RWPE2 (cell line): ENCODE data around the gene CEACAM21.

ENCODE experiments used
- ATAC-seq: fragments of 200-7000 bp; cut with Tn5 transposase; 3 replicates; pipeline ENCODE4 v1.9.1; 2021; ENCODE audit warnings: low read depth
- DNase-seq: peaks from one replicate; pipeline ENCODE4 v3.0.0-alpha.2; 2020; ENCODE audit warnings: low spot score
- H3K27ac ChIP-seq: fragments of 450-650 bp; 2 replicates; pipeline ENCODE4 v1.5.1; 2017; ENCODE audit warnings: mild to moderate bottlenecking; ENCODE audit not compliant: poor library complexity, severe bottlenecking
- H3K27me3 ChIP-seq: fragments of 250-450 bp; sonication (Bioruptor Pico); 2 replicates; pipeline ENCODE4 v1.5.1; 2021; ENCODE audit warnings: mild to moderate bottlenecking, moderate library complexity; ENCODE audit not compliant: insufficient read depth, poor library complexity, severe bottlenecking
- H3K36me3 ChIP-seq: fragments of 250-450 bp; sonication (Bioruptor Pico); 2 replicates; pipeline ENCODE4 v1.5.1; 2020; ENCODE audit warnings: low read depth, mild to moderate bottlenecking, moderate library complexity
- H3K4me1 ChIP-seq: fragments of 250-450 bp; sonication (Bioruptor Pico); 2 replicates; pipeline ENCODE4 v1.5.1; 2021; ENCODE audit warnings: mild to moderate bottlenecking, moderate library complexity; ENCODE audit not compliant: insufficient read depth, poor library complexity, severe bottlenecking
- H3K4me3 ChIP-seq: fragments of 250-450 bp; sonication (Bioruptor Pico); 2 replicates; pipeline ENCODE4 v1.5.1; 2021; ENCODE audit warnings: mild to moderate bottlenecking, moderate library complexity; ENCODE audit not compliant: severe bottlenecking
- H3K9me3 ChIP-seq: fragments of 250-450 bp; sonication (Bioruptor Pico); 2 replicates; pipeline ENCODE4 v1.5.1; 2021; ENCODE audit warnings: mild to moderate bottlenecking, moderate library complexity; ENCODE audit not compliant: severe bottlenecking
- CTCF ChIP-seq: fragments of 450-650 bp; IDR thresholded peaks from one replicate; pipeline ENCODE4 v1.5.1; 2017; ENCODE audit warnings: mild to moderate bottlenecking, moderate library complexity; ENCODE audit not compliant: poor library complexity, severe bottlenecking

Gene CEACAM21

GRCh38 chr19:41584260-41584810 is 8.4 kb downstream of the CEACAM21 start:
- Histone ChIP-seq H3K36me3 (no peaks in the 10 kb centered on the region), H3K4me1 (no peaks in the 10 kb centered on the region), H3K4me3 (no peak overlapping the region), H3K27me3 (no peaks in the 10 kb centered on the region), H3K27ac (no peak overlapping the region), H3K9me3 (peaks cover 6% of the 10 kb centered on the region)
- no peak for TF ChIP-seq CTCF
- ATAC-seq (no peak), DNase-seq (no peak)

GRCh38 chr19:41584931-41585330 is 9.0 kb downstream of the CEACAM21 start:
- no peak overlapping the region for H3K4me3 ChIP-seq
- DNase-seq = no peak
- no peaks in the 10 kb centered on the region for H3K36me3 ChIP-seq
- no peak for TF ChIP-seq CTCF
- no peak overlapping the region for H3K27ac ChIP-seq
- ATAC-seq = no peak
- peaks cover 6% of the 10 kb centered on the region for H3K9me3 ChIP-seq
- H3K4me1 ChIP-seq = no peaks in the 10 kb centered on the region
- no peaks in the 10 kb centered on the region for H3K27me3 ChIP-seq

- H3K9me3 ChIP-seq = peaks cover 6% of the 10 kb centered on the region
- no peaks in the 10 kb centered on the region for H3K27me3 ChIP-seq
- no peaks in the 10 kb centered on the region for H3K4me1 ChIP-seq
- ATAC-seq (no peak), DNase-seq (no peak)
- H3K27ac ChIP-seq = no peak overlapping the region
- H3K36me3 ChIP-seq = no peaks in the 10 kb centered on the region
- H3K4me3 ChIP-seq = no peak overlapping the region
- no peak for TF ChIP-seq CTCF
Measured at GRCh38 chr19:41586064-41586463, 10.1 kb downstream of the CEACAM21 start.

- DNase-seq (no peak), ATAC-seq (no peak)
- Histone ChIP-seq H3K27ac (no peak overlapping the region), H3K4me3 (no peak overlapping the region), H3K4me1 (no peaks in the 10 kb centered on the region), H3K36me3 (no peaks in the 10 kb centered on the region), H3K27me3 (no peaks in the 10 kb centered on the region), H3K9me3 (peaks cover 2% of the 10 kb centered on the region)
- TF ChIP-seq CTCF = no peak
Measured at GRCh38 chr19:41587101-41587837, 11.3 kb downstream of the CEACAM21 start.

- Histone ChIP-seq H3K27me3 (no peaks in the 10 kb centered on the region), H3K36me3 (no peaks in the 10 kb centered on the region), H3K4me1 (no peaks in the 10 kb centered on the region), H3K4me3 (no peak overlapping the region), H3K9me3 (no peaks in the 10 kb centered on the region), H3K27ac (no peak overlapping the region)
- TF ChIP-seq CTCF = no peak
- DNase-seq (no peak), ATAC-seq (no peak)
Measured at GRCh38 chr19:41587838-41588210, 11.9 kb downstream of the CEACAM21 start.
